Breast epithelium (tissue), 4 donors: ENCODE measurements around the gene MRPL21. TPM values are rescaled to one million over a fixed set of nuclear protein-coding genes. Genes with fewer than 3 reads are reported as not detected.

Experiments
- DNase-seq, 2 donors: peaks; one replicate each; pipeline ENCODE4 v3.0.0-alpha.2; 2019; ENCODE audit warnings: low spot score in 2 of 2
- H3K27ac ChIP-seq, 2 donors: fragments of 200-600 bp; sonication (generic) in 1 of 2; one replicate each; pipeline ENCODE4 v1.5.1; 2016 to 2019; ENCODE audit warnings: mild to moderate bottlenecking in 1 of 2
- H3K27me3 ChIP-seq, 2 donors: fragments of 200-600 bp; sonication (generic) in 1 of 2; one replicate each; pipeline versions ENCODE4 v1.5.1 to v1.6.0; 2017 to 2019; ENCODE audit warnings: control low read depth in 1 of 2, mild to moderate bottlenecking in 1 of 2
- H3K36me3 ChIP-seq: fragments of 200-600 bp; one replicate; pipeline ENCODE4 v1.5.1; 2019
- H3K4me1 ChIP-seq, 2 donors: fragments of 200-600 bp; sonication (generic); one replicate each; pipeline ENCODE4 v1.5.1; 2016 to 2019; ENCODE audit warnings: control low read depth in 1 of 2
- H3K4me3 ChIP-seq, 3 donors: fragments of 200-600 bp; sonication (generic); 1 replicate in 2 of 3; 2 replicates in 1 of 3; pipeline ENCODE4 v1.5.1; 2016 to 2019; ENCODE audit warnings: mild to moderate bottlenecking in 3 of 3, moderate library complexity in 2 of 3
- H3K9me3 ChIP-seq, 2 donors: fragments of 200-600 bp; sonication (generic) in 1 of 2; one replicate each; pipeline ENCODE4 v1.5.1; 2016 to 2019; ENCODE audit warnings: control low read depth in 1 of 2
- POLR2A ChIP-seq: fragments of 450-650 bp; IDR thresholded peaks from one replicate; pipeline ENCODE4 v1.6.1; 2016; ENCODE audit warnings: antibody characterized with exemption, mild to moderate bottlenecking, moderate library complexity
- POLR2AphosphoS5 ChIP-seq, 3 donors: sonication (generic); formaldehyde crosslinking; IDR thresholded peaks; one replicate each; pipeline ENCODE4 v1.6.1; 2017; ENCODE audit warnings: antibody characterized with exemption in 3 of 3
- intact Hi-C: fragments of 100-400 bp; cut with DNase I; formaldehyde crosslinking; loops from one replicate; pipeline ENCODE4 v1.15.1; 2023; ENCODE audit warnings: low total_unique reads
- total RNA-seq, 3 donors: library from RNA; depleted of rRNA; stranded (reverse); fragments of >200 nt; gene quantifications; one replicate each; pipeline ENCODE4 v1.1.0, GENCODE V29; 2016
- TF ChIP-seq, protein P1 (sequence below), 3 donors: fragments of 450-650 bp; IDR thresholded peaks; one replicate each; pipeline ENCODE4 v1.5.1; 2016 to 2017; ENCODE audit warnings: antibody characterized with exemption in 3 of 3, mild to moderate bottlenecking in 3 of 3, moderate library complexity in 3 of 3

The MRPL21 gene
- total RNA-seq, 3 donors from 2014 or later, result 44.3 to 89.1 (median 51.7) TPM

- no peak overlapping the region for H3K27ac ChIP-seq
- no peaks in the 10 kb centered on the region for H3K27me3 ChIP-seq
- intact Hi-C loops, result no loop called here
- no peaks in the 10 kb centered on the region for H3K4me1 ChIP-seq
- peaks cover 18% of the 10 kb centered on the region for H3K36me3 ChIP-seq
- H3K9me3 ChIP-seq, result no peaks in the 10 kb centered on the region
- TF ChIP-seq, protein P1, sequence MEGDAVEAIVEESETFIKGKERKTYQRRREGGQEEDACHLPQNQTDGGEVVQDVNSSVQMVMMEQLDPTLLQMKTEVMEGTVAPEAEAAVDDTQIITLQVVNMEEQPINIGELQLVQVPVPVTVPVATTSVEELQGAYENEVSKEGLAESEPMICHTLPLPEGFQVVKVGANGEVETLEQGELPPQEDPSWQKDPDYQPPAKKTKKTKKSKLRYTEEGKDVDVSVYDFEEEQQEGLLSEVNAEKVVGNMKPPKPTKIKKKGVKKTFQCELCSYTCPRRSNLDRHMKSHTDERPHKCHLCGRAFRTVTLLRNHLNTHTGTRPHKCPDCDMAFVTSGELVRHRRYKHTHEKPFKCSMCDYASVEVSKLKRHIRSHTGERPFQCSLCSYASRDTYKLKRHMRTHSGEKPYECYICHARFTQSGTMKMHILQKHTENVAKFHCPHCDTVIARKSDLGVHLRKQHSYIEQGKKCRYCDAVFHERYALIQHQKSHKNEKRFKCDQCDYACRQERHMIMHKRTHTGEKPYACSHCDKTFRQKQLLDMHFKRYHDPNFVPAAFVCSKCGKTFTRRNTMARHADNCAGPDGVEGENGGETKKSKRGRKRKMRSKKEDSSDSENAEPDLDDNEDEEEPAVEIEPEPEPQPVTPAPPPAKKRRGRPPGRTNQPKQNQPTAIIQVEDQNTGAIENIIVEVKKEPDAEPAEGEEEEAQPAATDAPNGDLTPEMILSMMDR (IDR thresholded peaks at IDR 0.05), result no peak
- TF ChIP-seq POLR2AphosphoS5 (IDR thresholded peaks at IDR 0.05), result no peak
- no peak for TF ChIP-seq POLR2A
- DNase-seq, result no peak
- H3K4me3 ChIP-seq, result no peak overlapping the region
Observed at GRCh38 chr11:68914761-68915160, 11.1 kb upstream of the MRPL21 start.

- TF ChIP-seq POLR2AphosphoS5 (IDR thresholded peaks at IDR 0.05) (no peak), POLR2A (no peak)
- TF ChIP-seq, protein P1 (IDR thresholded peaks at IDR 0.05), result no peak
Observed at GRCh38 chr11:68913188-68913587, 9.6 kb upstream of the MRPL21 start.

GRCh38 chr11:68912254-68912653 is 8.6 kb upstream of the MRPL21 start:
- peaks cover 11% of the 10 kb centered on the region for H3K36me3 ChIP-seq
- H3K27me3 ChIP-seq, result no peaks in the 10 kb centered on the region
- H3K27ac ChIP-seq, result no peak overlapping the region
- DNase-seq, result no peak
- no peaks in the 10 kb centered on the region for H3K4me1 ChIP-seq
- intact Hi-C loops, result no loop called here
- TF ChIP-seq, protein P1 (IDR thresholded peaks at IDR 0.05), result no peak
- no peak for TF ChIP-seq POLR2AphosphoS5 (IDR thresholded peaks at IDR 0.05)
- TF ChIP-seq POLR2A, result no peak
- no peak overlapping the region for H3K4me3 ChIP-seq
- no peaks in the 10 kb centered on the region for H3K9me3 ChIP-seq

More at GRCh38 chr11:68913188-68913587, 9.6 kb upstream of the MRPL21 start:
- Histone ChIP-seq H3K4me3 (no peak overlapping the region), H3K36me3 (peaks cover 18% of the 10 kb centered on the region), H3K4me1 (no peaks in the 10 kb centered on the region), H3K9me3 (no peaks in the 10 kb centered on the region), H3K27me3 (no peaks in the 10 kb centered on the region), H3K27ac (no peak overlapping the region)
- intact Hi-C loops, result no loop called here
- no peak for DNase-seq

DNA sequence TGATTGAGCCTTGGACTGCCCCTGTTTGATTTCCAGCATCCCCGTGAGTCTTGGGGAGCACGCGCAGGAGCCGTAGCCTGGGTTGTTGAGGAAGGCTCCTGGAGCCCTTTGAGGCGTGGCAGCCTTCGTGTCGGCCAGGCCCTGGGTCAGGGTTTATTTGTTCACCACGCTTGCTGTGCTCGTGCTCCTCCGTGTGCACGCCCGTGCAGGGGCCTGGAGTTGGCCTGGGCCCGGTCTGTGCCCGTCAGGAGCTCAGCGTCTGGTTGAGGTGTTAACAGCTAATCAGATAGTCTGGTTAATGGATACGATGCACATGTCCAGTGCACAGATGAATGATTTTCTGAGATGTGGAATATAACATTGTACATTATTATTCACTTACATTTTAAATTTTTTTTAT is 8.1 kb upstream of the MRPL21 start:
- DNase-seq, result no peak
- intact Hi-C loops, result no loop called here
- Histone ChIP-seq H3K9me3 (no peaks in the 10 kb centered on the region), H3K36me3 (peaks cover 11% of the 10 kb centered on the region), H3K27me3 (no peaks in the 10 kb centered on the region), H3K4me1 (no peaks in the 10 kb centered on the region), H3K4me3 (no peak overlapping the region), H3K27ac (no peak overlapping the region)
- TF ChIP-seq POLR2A (no peak), POLR2AphosphoS5 (IDR thresholded peaks at IDR 0.05) (no peak)
- TF ChIP-seq, protein P1 (IDR thresholded peaks at IDR 0.05), result no peak

GRCh38 chr11:68910965-68911364 is 7.3 kb upstream of the MRPL21 start:
- peaks cover 11% of the 10 kb centered on the region for H3K36me3 ChIP-seq
- TF ChIP-seq POLR2A (no peak), POLR2AphosphoS5 (IDR thresholded peaks at IDR 0.05) (no peak)
- TF ChIP-seq, protein P1 (IDR thresholded peaks at IDR 0.05), result no peak

More at GRCh38 chr11:68910965-68911364, 7.3 kb upstream of the MRPL21 start:
- Histone ChIP-seq H3K4me3 (no peak overlapping the region), H3K27ac (no peak overlapping the region), H3K27me3 (no peaks in the 10 kb centered on the region), H3K4me1 (no peaks in the 10 kb centered on the region), H3K9me3 (no peaks in the 10 kb centered on the region)
- intact Hi-C loops, result no loop called here
- DNase-seq, result no peak
